BLaER1 (cell line): ENCODE data around the gene CYP26B1.

Source experiments
- H3K27ac ChIP-seq: shearing (Covaris generic); formaldehyde crosslinking; 2 replicates; pipeline ENCODE4 v1.8.1; 2022
- H3K27me3 ChIP-seq: shearing (Covaris generic); formaldehyde crosslinking; 2 replicates; pipeline ENCODE4 v1.8.1; 2022
- H3K36me3 ChIP-seq: shearing (Covaris generic); formaldehyde crosslinking; 2 replicates; pipeline ENCODE4 v1.8.1; 2022
- H3K4me1 ChIP-seq: shearing (Covaris generic); formaldehyde crosslinking; 2 replicates; pipeline ENCODE4 v1.8.1; 2022
- H3K4me2 ChIP-seq: shearing (Covaris generic); formaldehyde crosslinking; 2 replicates; pipeline ENCODE4 v1.8.1; 2022
- H3K4me3 ChIP-seq: shearing (Covaris generic); formaldehyde crosslinking; 2 replicates; pipeline ENCODE4 v1.8.1; 2022
- H3K9ac ChIP-seq: shearing (Covaris generic); formaldehyde crosslinking; 2 replicates; pipeline ENCODE4 v1.8.1; 2022
- H3K9me3 ChIP-seq: shearing (Covaris generic); formaldehyde crosslinking; 2 replicates; pipeline ENCODE4 v1.8.1; 2022
- H4K20me1 ChIP-seq: shearing (Covaris generic); formaldehyde crosslinking; 2 replicates; pipeline ENCODE4 v1.8.1; 2022
- Cebpa-rat ChIP-seq: shearing (Covaris generic); IDR thresholded peaks from 2 replicates; pipeline ENCODE4 v1.8.1; 2022

The CYP26B1 gene

DNA sequence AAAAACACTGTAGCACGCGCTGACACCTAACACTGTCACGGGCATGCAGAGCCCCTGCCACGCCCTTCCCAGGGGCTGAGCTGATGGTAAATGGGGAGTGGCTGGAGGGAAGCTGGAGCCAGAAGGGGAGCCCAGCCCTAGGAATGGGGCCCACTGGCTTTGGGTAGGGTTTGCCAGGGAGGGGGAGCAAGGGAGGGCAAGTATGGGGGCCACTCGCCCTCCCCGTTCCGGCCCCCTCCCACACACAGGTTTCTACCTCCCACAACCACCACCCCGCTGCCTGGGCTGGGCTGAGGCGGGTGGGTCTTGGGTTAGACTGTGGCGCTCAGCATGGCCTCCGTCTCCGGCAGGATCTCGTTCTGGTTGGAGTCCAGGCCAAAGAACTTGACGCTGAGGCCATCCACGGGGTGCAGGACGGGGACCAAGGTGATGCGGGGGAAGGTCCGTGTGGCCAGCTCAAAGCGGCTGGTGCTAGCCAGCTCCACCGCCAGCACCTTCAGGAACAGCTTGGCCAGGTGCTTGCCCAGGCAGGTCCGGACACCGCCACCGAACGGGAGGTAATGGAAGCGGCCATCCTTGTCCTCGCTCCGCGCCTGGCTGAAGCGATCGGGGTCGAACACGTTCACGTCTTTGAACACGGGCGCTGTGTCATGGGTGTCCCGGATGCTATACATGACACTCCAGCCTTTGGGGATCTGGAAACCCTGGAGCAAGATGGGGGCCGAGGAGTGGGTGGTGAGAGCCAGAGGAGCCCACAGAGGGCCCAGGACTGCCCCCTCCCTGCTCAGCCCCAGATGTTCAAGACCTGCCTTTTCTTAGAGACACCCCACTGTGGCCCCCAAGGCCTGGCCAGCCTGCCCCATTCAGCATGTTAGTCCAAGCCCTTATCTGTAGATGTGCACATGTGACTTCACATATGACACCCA, 15.5 kb downstream of the CYP26B1 start:
- H3K9ac ChIP-seq, result no peak overlapping the region
- H3K4me1 ChIP-seq, result peaks cover 65% of the 10 kb centered on the region
- no peaks in the 10 kb centered on the region for H3K9me3 ChIP-seq
- TF ChIP-seq Cebpa-rat, result no peak
- H3K27me3 ChIP-seq, result no peaks in the 10 kb centered on the region
- no peaks in the 10 kb centered on the region for H4K20me1 ChIP-seq
- no peaks in the 10 kb centered on the region for H3K36me3 ChIP-seq
- no peak overlapping the region for H3K4me3 ChIP-seq
- no peak overlapping the region for H3K27ac ChIP-seq
- no peak overlapping the region for H3K4me2 ChIP-seq

DNA sequence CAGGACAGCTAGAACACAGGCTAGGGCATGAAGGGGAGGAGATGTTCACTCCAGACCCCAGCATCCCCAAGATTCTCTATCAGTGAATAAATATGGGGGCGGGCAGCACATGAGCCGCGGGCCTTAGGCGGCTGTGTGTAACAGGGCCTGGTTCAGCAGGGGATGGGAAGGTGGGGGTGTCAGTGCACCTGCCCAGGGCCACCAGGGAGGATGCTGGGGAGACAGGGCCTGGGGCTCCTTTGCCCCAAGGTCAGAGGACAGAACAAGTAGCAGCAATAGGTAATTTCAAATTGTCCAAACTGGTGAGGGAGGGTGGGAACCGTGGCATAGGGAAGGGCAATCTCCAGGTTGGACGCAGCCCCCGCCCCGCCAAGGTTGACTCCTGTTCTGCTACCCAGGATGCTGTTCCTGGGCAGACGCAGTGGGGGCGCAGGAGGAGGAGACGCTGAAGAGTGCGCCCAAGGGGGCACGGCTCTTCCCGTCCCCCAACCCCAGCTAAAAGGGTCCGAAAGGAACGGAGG, 16.2 kb downstream of the CYP26B1 start:
- Histone ChIP-seq H4K20me1 (no peaks in the 10 kb centered on the region), H3K4me3 (no peak overlapping the region), H3K4me1 (peaks cover 71% of the 10 kb centered on the region), H3K9ac (no peak overlapping the region), H3K36me3 (no peaks in the 10 kb centered on the region), H3K4me2 (peak overlapping the region; percentile 56), H3K27ac (no peak overlapping the region), H3K9me3 (no peaks in the 10 kb centered on the region), H3K27me3 (no peaks in the 10 kb centered on the region)
- no peak for TF ChIP-seq Cebpa-rat

DNA sequence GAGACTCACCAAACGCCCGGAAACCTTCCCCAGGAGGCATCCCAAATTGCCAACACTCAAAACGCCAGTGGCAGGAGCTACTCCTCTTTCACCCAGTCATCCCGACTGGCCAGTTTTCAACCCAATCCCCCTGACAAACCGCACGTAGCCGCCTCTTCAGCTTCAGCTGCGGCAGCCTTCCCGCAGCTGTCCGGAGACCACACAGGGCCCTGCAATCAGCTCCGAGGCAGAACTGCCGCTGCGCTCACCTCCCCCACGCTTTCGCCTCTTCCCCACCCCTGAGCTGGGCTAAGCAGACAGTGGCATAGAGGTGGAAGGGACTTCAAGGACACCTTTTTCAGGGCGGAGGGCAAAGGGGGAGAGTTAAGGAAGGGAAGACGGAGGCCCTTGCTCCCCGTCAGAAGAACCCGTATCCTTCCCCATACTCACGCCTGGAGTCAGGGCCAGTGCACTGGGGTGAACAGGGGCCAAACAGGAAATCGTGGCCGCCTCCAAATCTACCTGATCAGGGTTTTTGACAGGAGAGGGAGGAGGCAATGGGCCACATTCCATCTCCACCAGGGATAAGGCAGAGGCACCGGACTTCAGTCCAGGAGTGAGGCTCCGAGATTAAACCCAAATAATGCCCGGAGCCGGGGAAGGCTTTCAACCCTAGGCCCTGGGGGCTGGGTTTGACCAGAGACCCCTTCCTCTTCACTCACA, 16.9 kb downstream of the CYP26B1 start:
- Histone ChIP-seq H3K4me1 (peaks cover 77% of the 10 kb centered on the region), H3K4me2 (peak overlapping the region; percentile 56), H3K4me3 (no peak overlapping the region), H4K20me1 (no peaks in the 10 kb centered on the region), H3K9ac (no peak overlapping the region), H3K27ac (no peak overlapping the region), H3K36me3 (no peaks in the 10 kb centered on the region), H3K9me3 (no peaks in the 10 kb centered on the region), H3K27me3 (no peaks in the 10 kb centered on the region)
- no peak for TF ChIP-seq Cebpa-rat

GRCh38 chr2:72129681-72130340, 17.9 kb downstream of the CYP26B1 start:
- Histone ChIP-seq H3K4me3 (no peak overlapping the region), H3K9ac (no peak overlapping the region), H4K20me1 (no peaks in the 10 kb centered on the region), H3K27me3 (no peaks in the 10 kb centered on the region), H3K27ac (0 out of 2 replicates have a peak overlapping the region, but pooled peaks have one; percentile 7), H3K9me3 (no peaks in the 10 kb centered on the region), H3K4me2 (peak overlapping the region; percentile 56), H3K4me1 (peaks cover 85% of the 10 kb centered on the region), H3K36me3 (no peaks in the 10 kb centered on the region)
- no peak for TF ChIP-seq Cebpa-rat

DNA sequence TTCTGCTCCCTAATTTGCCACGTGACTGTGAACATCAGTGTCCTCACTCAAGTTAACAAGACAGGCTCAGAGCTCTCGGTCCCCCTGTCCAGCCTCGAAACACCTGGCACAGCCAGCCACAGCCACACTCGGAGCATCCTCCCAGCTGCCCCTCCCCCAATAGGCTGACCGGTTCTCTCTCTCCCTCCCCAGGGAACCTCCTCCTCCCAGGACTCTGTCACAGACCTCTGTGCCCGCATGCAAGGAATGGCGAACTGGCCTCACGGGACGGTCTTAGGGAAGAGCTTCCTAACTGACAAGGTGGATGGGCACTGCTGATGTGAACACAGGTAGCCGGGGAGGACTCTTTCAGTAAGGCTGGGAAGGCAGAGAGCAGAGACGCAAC, 18.8 kb downstream of the CYP26B1 start:
- no peak overlapping the region for H3K27ac ChIP-seq
- no peaks in the 10 kb centered on the region for H3K27me3 ChIP-seq
- no peaks in the 10 kb centered on the region for H4K20me1 ChIP-seq
- no peaks in the 10 kb centered on the region for H3K9me3 ChIP-seq
- H3K36me3 ChIP-seq, result no peaks in the 10 kb centered on the region
- no peak overlapping the region for H3K4me3 ChIP-seq
- H3K4me2 ChIP-seq, result peak overlapping the region; percentile 10
- peaks cover 76% of the 10 kb centered on the region for H3K4me1 ChIP-seq
- no peak overlapping the region for H3K9ac ChIP-seq
- TF ChIP-seq Cebpa-rat, result no peak

DNA sequence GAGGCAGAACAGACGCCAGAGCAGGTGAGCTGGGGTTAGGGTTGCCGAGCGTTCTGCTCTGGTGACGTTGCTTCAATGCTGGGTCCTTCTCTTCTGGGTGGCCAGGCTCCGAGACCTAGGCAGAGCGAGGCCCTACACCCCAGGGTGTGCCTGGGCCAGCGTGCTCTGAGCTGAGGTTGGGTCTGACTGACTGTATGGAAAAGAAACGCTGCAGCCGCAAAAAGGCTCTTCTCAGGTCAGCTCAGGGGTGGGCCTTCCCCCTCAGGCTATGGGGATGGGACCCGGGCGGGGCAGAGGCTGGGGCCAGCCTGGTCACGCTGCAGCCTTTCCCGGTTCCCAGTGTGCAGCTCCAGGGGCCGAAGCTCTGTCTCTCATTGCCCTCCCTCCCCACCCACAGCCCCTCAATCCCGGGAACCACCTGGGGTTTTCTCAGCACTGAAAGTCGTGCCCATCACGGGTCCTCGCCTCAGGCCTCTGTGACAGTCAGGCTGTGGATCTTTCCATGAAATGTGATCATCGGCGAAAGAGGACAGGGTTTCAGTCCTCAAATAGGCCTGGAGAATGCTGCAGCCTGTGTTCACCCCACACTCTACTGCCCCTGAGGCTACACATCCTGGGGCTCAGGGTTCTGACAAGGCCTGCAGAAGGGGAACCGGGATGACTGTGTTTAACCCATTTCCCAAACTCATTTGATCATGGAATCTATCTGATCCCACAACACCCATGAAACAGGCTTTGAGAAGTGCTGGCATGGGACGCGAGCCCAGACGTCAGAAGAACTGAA, 19.4 kb downstream of the CYP26B1 start:
- TF ChIP-seq Cebpa-rat, result no peak
- Histone ChIP-seq H3K27ac (peak overlapping the region; percentile 83; the same call in 1 of the 2 replicates), H4K20me1 (no peaks in the 10 kb centered on the region), H3K9me3 (no peaks in the 10 kb centered on the region), H3K36me3 (no peaks in the 10 kb centered on the region), H3K4me2 (peak overlapping the region; percentile 77), H3K4me1 (peaks cover 70% of the 10 kb centered on the region), H3K9ac (no peak overlapping the region), H3K4me3 (no peak overlapping the region), H3K27me3 (no peaks in the 10 kb centered on the region)

DNA sequence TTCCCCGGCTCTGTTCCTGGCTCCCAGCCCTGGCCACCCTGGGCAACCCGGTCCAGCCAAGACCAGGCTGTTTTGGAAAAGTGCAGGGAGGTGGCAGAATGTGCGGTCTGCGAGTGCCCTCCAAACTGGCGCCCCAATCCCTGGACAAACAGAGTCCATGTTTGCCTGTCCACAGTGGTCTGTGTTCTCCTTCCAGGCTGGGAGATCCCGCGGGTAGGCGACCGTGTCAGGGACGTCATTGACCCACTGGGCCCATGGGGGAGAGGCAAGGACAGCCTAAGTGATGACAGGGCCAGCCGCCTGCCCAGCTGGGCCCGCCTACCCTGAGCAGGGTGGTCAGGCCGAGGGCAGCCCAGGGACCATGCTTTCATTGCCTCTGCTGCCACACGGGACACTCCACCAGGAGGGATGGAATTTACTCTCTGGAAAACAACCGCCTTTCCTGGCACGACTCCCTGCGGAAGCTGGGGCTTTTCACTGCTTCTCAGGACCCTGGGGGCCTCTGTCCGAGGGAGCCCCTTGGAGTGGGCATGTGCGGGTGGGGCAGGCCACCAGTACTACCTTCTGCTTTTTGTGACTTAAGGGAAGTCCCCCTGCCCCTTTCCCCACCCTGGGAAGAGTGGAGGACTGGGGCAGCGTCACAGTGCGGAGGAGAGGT, 20.1 kb downstream of the CYP26B1 start:
- no peaks in the 10 kb centered on the region for H3K36me3 ChIP-seq
- peak overlapping the region; percentile 83 for H3K27ac ChIP-seq
- no peaks in the 10 kb centered on the region for H4K20me1 ChIP-seq
- no peak overlapping the region for H3K4me3 ChIP-seq
- peaks cover 67% of the 10 kb centered on the region for H3K4me1 ChIP-seq
- no peak for TF ChIP-seq Cebpa-rat
- H3K9me3 ChIP-seq, result peaks cover 4% of the 10 kb centered on the region; the same call in 1 of the 2 replicates
- H3K9ac ChIP-seq, result no peak overlapping the region
- peak overlapping the region; percentile 77 for H3K4me2 ChIP-seq
- H3K27me3 ChIP-seq, result no peaks in the 10 kb centered on the region

DNA sequence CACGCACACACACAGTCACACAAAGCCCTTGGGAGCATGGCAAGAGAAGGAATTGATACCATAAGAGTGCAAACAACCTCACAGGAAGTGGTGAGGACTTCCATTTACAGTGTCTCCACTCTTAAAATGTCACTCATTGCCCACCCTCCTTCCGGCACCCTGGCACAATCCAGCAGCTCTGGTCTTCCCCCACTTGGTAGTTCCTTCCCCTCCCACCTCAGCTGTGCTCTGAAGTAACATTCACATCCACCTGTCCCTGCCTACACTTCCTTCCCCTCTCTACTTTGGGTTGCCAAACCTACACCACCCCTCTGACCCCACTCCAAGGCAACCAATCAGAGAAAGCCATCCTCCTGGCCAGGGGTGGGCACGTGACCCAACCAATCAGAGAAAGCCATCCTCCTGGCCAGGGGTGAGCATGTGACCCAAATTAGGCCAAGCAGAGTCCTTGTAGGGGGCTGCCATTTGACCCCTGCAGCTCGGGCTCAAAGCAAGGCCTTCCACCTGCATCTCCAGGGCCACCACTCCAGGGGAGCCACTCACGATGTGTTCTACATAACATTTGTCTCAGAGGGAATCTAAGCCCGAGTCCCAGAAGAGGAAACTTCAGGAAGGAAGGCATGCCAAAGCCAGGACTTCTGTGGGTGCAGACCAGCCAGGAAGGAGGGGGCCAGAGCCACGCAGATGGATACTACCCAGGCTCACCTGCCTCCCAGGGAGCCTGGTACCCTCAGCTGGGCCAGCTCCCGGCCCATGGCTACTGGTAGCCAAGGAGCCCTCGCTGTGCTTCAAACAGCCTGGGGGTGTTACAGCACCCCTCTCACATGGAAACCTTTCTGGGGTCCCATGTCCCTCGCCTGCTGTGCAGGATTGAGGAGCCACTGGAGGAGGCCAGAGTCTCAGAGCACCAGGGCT, 21.2 kb downstream of the CYP26B1 start:
- TF ChIP-seq Cebpa-rat, result no peak; the same call in 1 of the 2 replicates
- no peaks in the 10 kb centered on the region for H3K36me3 ChIP-seq

More for the DNA sequence above, 21.2 kb downstream of the CYP26B1 start:
- peaks cover 15% of the 10 kb centered on the region for H3K9me3 ChIP-seq
- peak overlapping the region; percentile 77 for H3K4me2 ChIP-seq
- H3K4me3 ChIP-seq, result peak overlapping the region; percentile 38; the same call in 1 of the 2 replicates
- H3K4me1 ChIP-seq, result peaks cover 65% of the 10 kb centered on the region
- peak overlapping the region; percentile 12; the same call in 1 of the 2 replicates for H3K9ac ChIP-seq
- H3K27me3 ChIP-seq, result no peaks in the 10 kb centered on the region
- no peaks in the 10 kb centered on the region for H4K20me1 ChIP-seq
- H3K27ac ChIP-seq, result peak overlapping the region; percentile 83
